CD4-positive, alpha-beta T cell treated with Interferon alpha-2 for 1 hour (primary cell): ENCODE measurements around the gene SCGB1D1.

ENCODE experiments used
- DNase-seq, 2 donors: peaks; one replicate each; pipeline ENCODE4 v3.0.0-alpha.2; 2020 to 2022

The SCGB1D1 gene

GRCh38 chr11:62190011-62190410 lies at the start of gene SCGB1D1:
Gene SCGB1D1 (plus strand): TSS chr11:62190216. CDS start chr11:62190285, 69 bp downstream.
- no peak for DNase-seq

DNA sequence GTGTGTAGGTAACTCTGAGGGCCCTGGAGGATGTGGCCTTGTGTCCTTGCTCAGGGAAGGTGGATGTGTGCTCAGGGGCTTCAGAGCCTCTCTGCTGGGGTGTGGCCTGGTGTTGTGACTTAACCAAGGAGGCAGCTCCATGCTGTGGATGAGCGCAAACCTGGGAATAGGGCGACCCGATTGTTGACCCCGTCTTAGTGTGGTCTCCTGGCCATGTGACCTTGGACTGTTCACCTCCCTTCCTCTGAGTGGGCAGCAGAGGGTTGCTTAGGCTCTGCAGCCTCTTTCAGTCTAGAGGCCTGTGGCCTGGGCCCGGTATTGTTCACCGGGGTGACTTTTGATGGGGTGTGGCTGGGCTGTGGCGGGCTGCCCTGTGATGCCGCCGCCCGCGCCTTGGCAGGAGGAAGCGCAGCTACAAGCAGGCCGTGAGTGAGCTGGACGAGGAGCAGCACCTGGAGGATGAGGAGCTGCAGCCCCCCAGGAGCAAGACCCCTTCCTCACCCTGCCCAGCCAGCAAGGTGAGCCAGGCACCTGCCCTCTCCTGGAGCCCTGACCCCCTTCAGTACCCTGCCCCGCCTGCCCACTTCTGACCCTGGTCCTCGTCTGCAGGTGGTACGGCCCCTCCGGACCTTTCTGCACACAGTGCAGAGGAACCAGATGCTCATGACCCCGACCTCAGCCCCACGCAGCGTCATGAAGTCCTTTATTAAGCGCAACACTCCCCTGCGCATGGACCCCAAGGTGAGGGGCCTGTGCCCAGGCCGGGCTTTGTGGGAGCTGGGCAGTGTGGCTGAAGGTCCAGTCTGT lies 49.5 kb upstream of the SCGB1D1 start:
- no peak for DNase-seq

GRCh38 chr11:62141111-62142042 lies 48.6 kb upstream of the SCGB1D1 start:
- no peak for DNase-seq

DNA sequence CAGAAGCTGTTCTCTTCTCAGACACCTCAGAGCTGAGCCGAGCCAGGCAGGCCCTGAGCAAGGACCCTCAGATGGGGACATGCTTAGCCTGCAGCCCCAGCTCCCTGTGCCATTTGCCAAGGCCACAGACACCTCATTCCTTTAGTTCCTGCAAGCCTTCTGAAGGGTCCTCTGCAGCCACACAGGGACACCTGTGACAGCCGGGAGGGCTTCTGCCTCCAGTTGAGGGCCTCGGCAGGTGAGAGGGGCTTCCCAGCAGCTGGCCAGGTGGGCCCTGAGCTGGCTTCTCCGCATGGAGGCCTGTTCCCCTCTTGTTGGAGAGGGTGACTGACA lies 48.0 kb upstream of the SCGB1D1 start:
- no peak for DNase-seq

DNA sequence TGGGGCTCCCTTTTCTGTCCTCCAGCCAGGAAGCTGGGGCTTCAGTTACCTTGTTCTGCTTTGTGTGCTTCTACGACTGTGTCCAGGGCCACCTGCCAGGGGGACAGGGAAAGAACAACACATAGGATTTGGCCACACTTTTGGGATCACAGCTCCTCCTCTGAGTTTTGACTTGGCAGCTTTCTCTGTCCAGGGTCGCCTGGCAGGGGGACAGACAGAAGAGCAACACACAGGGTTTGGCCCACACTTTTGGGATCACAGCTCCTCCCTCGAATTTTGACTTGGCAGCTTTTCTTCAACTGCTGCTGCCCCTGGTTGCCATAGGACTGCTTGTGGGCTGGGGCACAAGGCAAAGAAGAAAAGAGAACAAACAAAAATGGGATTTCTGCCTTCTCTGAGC lies 47.1 kb upstream of the SCGB1D1 start:
- no peak for DNase-seq

DNA sequence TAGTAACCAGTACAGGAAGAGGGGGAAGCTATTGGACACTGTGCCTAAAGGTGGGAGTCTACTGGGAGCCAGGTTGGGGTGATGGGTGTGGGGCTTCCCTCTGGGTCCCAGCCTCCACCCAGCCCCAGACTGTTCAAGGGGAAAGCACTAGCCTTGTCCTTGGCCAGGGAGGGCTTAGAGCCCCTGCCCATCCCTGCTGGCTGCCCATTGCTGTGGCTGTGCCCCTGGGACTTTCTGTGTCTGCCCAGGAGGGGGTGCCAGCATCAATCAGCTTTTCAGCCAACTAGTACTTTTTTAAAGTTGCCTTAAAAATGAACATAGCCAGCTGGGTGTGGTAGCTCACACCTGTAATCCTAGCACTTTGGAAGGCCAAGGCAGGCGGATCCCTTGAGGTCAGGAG lies 46.3 kb upstream of the SCGB1D1 start:
- DNase-seq: no peak

DNA sequence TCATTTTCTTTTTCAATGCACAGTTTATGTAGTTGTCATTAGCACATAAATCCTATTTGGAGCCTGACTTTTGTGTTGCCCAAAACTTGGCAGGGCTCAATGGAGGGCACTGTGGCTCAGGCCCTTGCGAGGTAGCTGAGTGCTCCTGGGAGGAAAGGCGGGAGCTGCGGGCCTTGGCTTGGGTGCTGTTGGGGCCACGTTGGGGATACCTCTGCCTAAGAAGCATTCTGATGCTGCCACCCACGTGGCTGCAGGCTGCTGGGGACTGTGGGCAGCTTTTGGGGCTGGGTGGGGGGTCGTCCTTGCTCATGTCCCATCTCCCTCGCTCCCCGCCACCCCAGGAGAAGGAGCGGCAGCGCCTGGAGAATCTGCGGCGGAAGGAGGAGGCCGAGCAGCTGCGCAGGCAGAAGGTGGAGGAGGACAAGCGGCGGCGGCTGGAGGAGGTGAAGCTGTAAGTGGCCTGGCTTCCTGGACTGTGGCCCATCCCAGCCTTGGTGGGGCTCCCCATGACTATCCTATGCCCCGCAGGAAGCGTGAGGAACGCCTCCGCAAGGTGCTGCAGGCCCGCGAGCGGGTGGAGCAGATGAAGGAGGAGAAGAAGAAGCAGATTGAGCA lies 45.3 kb upstream of the SCGB1D1 start:
- DNase-seq: no peak

DNA sequence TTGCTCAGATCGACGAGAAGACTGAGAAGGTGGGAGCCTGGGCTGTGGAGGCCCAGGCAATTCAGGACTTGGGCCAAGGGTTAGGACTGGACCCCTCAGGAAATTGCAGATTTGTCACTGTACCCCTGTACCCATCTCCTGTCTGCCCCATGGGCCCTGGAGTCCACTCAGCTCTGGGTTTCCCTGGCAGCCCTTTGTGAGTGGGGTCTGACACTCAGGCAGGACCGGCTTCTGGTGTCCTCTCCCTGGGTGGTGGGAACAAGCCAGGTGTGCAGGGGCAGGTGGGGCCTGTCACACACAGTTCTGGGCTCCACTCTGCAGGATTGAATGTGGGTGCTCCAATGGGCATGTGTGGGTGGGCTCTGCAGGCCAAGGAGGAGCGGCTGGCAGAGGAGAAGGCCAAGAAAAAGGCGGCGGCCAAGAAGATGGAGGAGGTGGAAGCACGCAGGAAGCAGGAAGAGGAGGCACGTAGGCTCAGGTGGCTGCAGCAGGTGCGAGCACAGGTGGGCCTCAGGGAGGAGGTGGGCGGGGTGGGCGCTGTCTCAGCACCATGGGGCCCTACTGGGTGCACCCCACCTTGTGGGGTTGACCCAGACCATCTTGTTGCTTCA lies 44.6 kb upstream of the SCGB1D1 start:
- no peak for DNase-seq

GRCh38 chr11:62146476-62147200 lies 43.4 kb upstream of the SCGB1D1 start:
- no peak for DNase-seq

- no peak for DNase-seq
Measured at GRCh38 chr11:62147545-62147944, 42.5 kb upstream of the SCGB1D1 start.

- no peak for DNase-seq
Measured at GRCh38 chr11:62148271-62148980, 41.6 kb upstream of the SCGB1D1 start.

GRCh38 chr11:62149986-62150886 lies 39.8 kb upstream of the SCGB1D1 start:
- no peak for DNase-seq

- DNase-seq: no peak
Measured at GRCh38 chr11:62150887-62151736, 38.9 kb upstream of the SCGB1D1 start.

- DNase-seq: no peak
Measured at GRCh38 chr11:62151737-62152102, 38.3 kb upstream of the SCGB1D1 start.

GRCh38 chr11:62152245-62153086 lies 37.5 kb upstream of the SCGB1D1 start:
- DNase-seq: no peak

- no peak for DNase-seq
Measured at GRCh38 chr11:62153087-62153395, 37.0 kb upstream of the SCGB1D1 start.

DNA sequence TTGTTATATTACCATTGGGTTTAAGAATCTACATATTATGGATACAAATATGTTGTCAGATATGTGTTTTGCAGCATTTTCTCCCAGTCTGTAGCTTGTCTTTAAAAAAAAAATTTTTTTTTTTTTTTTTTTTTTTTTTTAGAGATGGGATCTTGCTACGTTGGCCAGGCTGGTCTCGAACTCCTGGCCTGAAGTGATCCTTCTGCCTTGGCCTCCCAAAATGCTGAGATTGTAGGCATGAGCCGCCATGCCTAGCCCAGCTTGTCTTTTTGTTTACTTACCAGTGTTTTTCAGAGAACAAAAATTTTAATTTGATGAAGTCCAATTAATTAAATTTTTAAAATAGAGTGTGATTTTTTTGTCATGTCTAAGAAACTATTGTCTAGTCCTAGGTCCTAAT lies 36.4 kb upstream of the SCGB1D1 start:
- no peak for DNase-seq

DNA sequence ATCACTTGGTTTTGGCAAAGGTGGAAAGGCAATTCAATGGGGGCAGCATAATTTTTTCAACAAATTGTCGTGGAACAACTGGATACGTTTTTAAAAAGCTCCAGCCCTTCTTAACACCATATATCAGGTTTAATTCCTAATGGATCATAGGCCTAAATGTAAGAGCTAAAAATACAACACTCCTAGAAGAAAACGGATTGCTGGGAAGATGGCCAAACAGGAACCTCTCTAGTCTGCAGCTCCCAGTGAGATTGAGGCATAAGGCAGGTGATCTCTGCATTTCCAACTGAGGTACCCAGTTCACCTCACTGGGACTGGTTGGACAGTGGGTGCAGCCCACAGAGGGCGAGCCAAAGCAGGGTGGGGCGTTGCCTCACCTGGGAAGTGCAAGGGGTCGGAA lies 32.4 kb upstream of the SCGB1D1 start:
- no peak for DNase-seq

GRCh38 chr11:62166371-62166770 lies 23.6 kb upstream of the SCGB1D1 start:
- DNase-seq: no peak
